Activated T-helper 1 cell treated with anti-CD3 and anti-CD28 coated beads, Interleukin-2, amount 50 U/mL, for 16 hours (primary cell): ENCODE results near the gene VAMP5.
"Not testable (repeated sequence)": the region's sequence is repeated elsewhere in the genome, so short reads cannot be mapped to it uniquely, and the experiment has no call there.

Experiments
- DNase-seq, 2 donors: peaks; one replicate each; pipeline ENCODE4 v3.0.0-alpha.2; 2020; ENCODE audit warnings: low read depth in 1 of 2, low spot score in 1 of 2

Gene VAMP5

GRCh38 chr2:85550486-85550885 lies 33.7 kb upstream of the VAMP5 start:
- DNase-seq: no peak

- DNase-seq: peak; percentile 75 to 83
These were observed 32.2 kb upstream of the VAMP5 start for GRCh38 chr2:85551698-85552678.

GRCh38 chr2:85553184-85553583 lies 31.0 kb upstream of the VAMP5 start:
- no peak for DNase-seq

- DNase-seq: no peak
These were observed 29.1 kb upstream of the VAMP5 start for GRCh38 chr2:85554980-85555612.

- DNase-seq: no peak
These were observed 27.1 kb upstream of the VAMP5 start for GRCh38 chr2:85557130-85557529.

- no peak for DNase-seq
These were observed 26.1 kb upstream of the VAMP5 start for GRCh38 chr2:85558160-85558559.

- DNase-seq: not testable (repeated sequence)
These were observed 23.9 kb upstream of the VAMP5 start for GRCh38 chr2:85560403-85560726.

GRCh38 chr2:85560812-85561279 lies 23.4 kb upstream of the VAMP5 start:
- no peak for DNase-seq

- DNase-seq: peak; percentile 86 to 90
These were observed 22.7 kb upstream of the VAMP5 start, which contains the start of gene GGCX for GRCh38 chr2:85561280-85562212. Gene GGCX (minus strand): TSS chr2:85561493. CDS start chr2:85561428, 65 bp downstream.

GRCh38 chr2:85564144-85564563 lies 20.1 kb upstream of the VAMP5 start:
- DNase-seq: no peak

- no peak for DNase-seq
These were observed 18.0 kb upstream of the VAMP5 start for GRCh38 chr2:85566265-85566664.

GRCh38 chr2:85575739-85576138 lies 8.5 kb upstream of the VAMP5 start:
- DNase-seq: no peak

GRCh38 chr2:85577063-85577385 lies 7.2 kb upstream of the VAMP5 start:
- DNase-seq: no peak

- peak; percentile 38 to 53 for DNase-seq
These were observed 6.6 kb upstream of the VAMP5 start, which contains the start of gene VAMP8 for GRCh38 chr2:85577386-85578242. Gene VAMP8 (plus strand): TSS chr2:85577586. CDS start chr2:85577647, 61 bp downstream.

GRCh38 chr2:85578243-85579180 lies 5.7 kb upstream of the VAMP5 start:
- no peak for DNase-seq

GRCh38 chr2:85579266-85579935 lies 4.8 kb upstream of the VAMP5 start:
- DNase-seq: no peak

GRCh38 chr2:85580206-85580605 lies 4.0 kb upstream of the VAMP5 start:
- no peak for DNase-seq

GRCh38 chr2:85582492-85582891 lies 1.7 kb upstream of the VAMP5 start:
- DNase-seq: no peak
